Measurements from ENCODE around the gene MTMR3.

GRCh38 chr22:30048681-30049080 is 165.7 kb downstream of the MTMR3 start:
- TF ChIP-seq CTCF (IDR thresholded peaks at IDR 0.05) (no peak), POLR2AphosphoS5 (IDR thresholded peaks at IDR 0.05; ENCODE audit: low read depth, low read length) (no peak), SIN3A (IDR thresholded peaks at IDR 0.05; ENCODE audit: borderline replicate concordance, insufficient read depth, low read depth, low read length) (no peak), TCF7L2 (IDR thresholded peaks at IDR 0.05; ENCODE audit: low read depth, low read length) (no peak)
- TF ChIP-seq, protein P1, sequence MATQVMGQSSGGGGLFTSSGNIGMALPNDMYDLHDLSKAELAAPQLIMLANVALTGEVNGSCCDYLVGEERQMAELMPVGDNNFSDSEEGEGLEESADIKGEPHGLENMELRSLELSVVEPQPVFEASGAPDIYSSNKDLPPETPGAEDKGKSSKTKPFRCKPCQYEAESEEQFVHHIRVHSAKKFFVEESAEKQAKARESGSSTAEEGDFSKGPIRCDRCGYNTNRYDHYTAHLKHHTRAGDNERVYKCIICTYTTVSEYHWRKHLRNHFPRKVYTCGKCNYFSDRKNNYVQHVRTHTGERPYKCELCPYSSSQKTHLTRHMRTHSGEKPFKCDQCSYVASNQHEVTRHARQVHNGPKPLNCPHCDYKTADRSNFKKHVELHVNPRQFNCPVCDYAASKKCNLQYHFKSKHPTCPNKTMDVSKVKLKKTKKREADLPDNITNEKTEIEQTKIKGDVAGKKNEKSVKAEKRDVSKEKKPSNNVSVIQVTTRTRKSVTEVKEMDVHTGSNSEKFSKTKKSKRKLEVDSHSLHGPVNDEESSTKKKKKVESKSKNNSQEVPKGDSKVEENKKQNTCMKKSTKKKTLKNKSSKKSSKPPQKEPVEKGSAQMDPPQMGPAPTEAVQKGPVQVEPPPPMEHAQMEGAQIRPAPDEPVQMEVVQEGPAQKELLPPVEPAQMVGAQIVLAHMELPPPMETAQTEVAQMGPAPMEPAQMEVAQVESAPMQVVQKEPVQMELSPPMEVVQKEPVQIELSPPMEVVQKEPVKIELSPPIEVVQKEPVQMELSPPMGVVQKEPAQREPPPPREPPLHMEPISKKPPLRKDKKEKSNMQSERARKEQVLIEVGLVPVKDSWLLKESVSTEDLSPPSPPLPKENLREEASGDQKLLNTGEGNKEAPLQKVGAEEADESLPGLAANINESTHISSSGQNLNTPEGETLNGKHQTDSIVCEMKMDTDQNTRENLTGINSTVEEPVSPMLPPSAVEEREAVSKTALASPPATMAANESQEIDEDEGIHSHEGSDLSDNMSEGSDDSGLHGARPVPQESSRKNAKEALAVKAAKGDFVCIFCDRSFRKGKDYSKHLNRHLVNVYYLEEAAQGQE (IDR thresholded peaks at IDR 0.05; ENCODE audit: insufficient read depth in 1 of 2, low read depth in 2 of 2, low read length in 1 of 2): no peak

Measured in Panc1 (cell line).